NCI-H1694 treated with DMSO at 0.1 percent for 48 hours (cell line): ENCODE data around the gene COL1A1.

ENCODE experiments used
- DNase-seq: peaks from one replicate; lab custom pipeline; 2025; lab: John Stamatoyannopoulos, UW

Gene COL1A1

DNA sequence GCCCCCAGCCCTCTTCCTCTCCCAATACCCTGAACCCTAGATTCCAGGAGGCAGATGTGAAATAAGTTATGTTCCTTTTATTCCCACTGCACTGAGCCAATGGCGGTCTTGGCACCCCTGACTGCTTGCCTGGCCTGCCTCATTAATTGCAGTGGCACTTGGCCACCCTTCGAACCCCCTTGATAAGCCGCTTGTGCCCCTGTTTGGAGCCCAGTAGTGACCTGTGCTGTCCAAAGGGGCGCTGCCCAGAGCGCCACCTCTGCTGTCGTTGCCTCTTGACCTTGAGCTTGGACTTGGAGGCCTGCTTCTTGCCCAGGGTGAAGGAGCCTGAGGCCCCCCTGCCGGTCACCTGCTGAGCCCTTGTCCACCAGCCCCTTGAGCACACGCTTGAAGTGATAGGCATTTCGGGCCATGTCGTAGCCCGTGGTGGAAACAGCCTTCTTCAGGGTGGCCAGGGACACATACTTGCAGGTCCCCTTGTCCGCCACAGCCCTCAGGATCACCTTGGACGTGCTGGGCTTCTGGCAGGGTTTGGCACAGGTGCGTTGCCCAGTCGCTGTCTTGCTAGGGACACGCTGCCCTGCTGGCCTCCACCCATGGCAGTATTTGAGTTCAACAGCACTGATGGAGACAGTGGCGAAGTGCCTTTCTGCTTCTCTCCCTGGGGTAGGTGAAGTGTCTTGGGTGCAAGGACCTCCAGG is 29.9 kb downstream of the COL1A1 start:
- no peak for DNase-seq

DNA sequence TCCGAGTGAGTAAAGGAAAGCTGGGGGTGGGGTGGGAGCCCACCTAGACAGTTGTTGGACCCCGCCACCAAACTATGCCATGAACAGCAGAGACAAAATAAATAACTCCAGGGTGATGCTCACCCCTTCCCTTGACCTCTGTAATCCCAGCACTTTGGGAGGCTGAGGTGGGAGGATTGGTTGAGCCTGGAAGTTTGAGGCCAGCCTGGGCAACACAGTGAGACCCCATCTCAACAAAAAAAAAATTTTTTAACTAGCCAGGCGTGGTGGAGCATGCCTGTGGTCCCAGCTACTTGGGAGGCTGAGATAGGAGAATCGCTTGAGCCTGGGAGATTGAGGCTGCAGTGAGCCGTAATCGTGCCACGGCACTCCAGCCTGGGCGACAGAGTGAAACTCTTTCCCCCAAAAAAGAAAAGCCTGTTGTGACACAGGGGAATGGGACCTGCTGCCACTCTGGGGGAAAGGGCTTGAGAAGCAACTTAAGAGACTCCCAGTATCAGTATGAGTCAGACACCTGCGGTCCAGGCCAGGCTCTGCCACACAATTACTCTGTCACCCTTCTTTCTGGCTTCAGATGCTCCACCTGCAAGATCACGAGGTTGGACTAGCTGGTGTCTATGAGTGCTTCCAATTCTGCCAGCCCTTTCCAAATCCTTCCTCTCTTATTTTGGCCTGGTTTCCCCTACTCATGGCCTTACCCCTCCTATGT is 30.6 kb downstream of the COL1A1 start:
- DNase-seq: no peak

DNA sequence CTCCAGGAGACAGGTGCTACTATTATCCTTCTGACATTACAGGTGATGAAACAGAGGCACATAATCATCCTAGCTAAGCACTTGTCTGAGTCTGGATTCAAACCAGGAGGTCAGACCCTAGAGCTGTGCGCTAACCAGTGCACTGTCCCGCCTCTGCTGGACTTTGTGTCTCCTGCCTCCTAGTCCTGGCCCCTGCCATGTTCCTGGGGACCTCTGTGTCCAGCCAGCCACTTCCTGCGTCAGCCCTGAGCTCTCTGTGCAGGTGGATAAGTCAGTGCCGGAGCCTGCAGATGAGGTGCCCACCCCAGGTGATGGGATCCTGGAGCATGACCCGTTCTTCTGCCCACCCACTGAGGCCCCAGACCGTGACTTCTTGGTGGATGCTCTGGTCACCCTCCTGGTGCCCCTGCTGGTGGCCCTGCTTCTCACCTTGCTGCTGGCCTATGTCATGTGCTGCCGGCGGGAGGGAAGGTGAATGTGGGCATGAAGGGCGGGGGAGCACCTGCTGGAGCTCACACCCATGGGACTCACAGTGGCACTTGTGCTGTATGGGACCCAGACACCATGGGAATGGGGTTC is 31.5 kb downstream of the COL1A1 start:
- DNase-seq: no peak

DNA sequence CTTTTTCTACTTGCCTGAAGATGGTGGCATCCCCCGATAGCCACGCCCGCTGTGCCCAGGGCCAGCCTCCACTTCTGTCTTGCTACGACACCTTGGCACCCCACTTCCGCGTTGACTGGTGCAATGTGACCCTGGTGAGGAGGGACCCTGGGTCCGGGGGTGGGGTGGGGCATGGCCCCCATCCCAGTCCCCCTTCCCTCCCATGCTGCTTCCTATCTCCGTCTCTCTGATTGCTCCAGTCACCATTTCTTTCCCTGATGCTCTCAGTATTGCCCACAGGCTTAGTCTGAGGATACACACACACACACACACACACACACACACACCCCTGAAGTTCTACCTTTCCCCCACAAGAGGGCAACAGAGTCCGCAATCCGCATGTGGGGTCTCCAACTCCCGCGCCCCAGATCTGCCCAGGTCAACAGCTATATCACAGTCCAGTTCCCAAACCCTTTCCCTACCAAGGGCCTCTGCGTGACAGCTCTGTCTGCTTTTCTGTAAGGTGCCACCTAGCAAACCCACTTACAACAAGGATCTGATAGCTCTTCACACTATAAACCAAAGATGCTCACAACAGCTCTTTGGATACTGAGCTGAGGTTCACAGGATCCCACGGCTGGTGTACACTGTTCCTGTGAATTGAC is 32.2 kb downstream of the COL1A1 start:
- DNase-seq: peak; percentile 65

DNA sequence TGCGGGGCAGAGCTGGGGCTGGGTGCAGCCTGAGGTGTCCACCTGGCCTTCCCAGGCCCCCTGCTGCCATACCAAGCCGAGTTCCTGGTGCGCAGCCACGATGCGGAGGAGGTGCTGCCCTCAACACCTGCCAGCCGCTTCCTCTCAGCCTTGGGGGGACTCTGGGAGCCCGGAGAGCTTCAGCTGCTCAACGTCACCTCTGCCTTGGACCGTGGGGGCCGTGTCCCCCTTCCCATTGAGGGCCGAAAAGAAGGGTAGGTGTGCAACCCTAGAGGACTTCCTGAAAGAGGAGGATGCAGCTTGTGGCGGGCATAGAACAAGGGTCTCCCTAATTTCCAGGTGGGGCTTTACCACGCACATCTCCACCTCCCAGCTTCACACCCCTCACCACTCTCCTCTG is 33.1 kb downstream of the COL1A1 start:
- DNase-seq: no peak

DNA sequence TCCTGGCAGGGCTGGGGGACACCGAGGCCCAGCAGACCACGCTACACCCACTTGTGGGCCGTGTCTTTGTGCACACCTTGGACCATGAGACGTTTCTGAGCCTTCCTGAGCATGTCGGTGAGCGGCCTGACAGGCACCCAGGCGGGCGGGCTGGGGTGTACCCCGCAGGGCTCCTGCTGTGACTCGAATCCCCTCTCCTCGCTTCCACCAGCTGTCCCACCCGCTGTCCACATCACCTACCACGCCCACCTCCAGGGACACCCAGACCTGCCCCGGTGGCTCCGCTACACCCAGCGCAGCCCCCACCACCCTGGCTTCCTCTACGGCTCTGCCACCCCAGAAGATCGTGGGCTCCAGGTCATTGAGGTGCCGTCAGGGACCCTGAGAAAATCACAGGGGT is 34.1 kb downstream of the COL1A1 start:
- no peak for DNase-seq

DNA sequence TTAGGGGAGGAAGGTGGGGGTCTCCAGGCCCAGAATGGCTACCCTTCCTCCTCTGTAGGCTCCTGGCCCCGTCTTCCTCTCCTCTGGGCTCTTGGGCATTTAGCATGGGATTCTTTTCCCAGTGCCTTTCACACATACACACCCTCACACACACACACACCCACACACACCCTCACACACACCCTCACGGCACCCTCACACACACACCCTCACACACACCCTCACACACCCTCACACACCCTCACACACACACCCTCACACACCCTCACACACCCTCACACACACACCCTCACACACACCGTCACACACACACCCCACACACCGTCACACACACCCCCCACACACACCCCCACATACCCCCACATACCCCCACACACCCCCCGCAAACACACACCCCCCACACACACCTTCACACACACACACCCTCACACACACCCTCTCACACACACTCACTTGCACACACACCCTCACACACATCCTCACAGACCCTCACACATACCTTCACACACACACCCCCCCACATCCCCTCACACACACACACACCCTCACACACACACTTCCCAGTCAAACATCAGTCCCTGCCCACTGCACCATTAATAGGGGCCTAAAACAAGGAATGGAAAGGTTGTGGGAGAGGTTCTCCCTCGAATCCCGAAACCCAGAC is 34.8 kb downstream of the COL1A1 start:
- no peak for DNase-seq

DNA sequence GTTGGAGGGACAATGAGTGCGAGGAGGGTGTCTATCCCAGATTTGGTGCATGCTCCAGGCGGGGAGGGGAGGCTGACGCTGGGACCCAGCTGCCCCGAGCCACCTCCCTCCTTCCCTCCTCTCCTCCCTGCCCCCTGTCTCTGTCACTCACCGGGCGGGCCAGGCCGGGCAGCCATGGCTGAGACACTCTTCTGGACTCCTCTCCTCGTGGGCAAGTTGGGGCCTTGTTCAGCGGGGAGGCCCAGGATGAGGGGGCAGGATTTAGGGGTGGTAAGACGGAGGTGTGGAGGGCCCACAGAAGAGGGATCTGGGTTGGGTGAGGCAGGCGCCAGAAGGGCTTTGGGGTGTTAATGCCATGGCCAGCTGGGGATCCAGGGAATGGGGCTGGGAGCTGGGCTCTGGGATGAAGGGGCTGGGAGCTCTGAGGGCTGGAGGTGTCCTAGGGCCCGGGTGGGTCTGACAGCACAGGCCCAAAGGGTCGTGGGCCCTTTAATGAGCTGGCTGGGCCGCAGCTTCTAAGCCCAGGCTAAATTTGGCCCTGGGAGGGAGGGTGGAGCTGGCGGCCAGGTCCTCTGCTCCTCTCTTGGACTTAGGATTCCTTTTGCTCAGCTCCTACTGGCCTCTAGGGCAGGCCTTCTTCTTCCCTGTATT is 35.4 kb downstream of the COL1A1 start, which contains the start of gene SGCA:
SGCA (plus strand) TSS at position 139 of the 651 bp plus-strand sequence; CDS start at position 175, 36 bp downstream.
- DNase-seq: no peak

DNA sequence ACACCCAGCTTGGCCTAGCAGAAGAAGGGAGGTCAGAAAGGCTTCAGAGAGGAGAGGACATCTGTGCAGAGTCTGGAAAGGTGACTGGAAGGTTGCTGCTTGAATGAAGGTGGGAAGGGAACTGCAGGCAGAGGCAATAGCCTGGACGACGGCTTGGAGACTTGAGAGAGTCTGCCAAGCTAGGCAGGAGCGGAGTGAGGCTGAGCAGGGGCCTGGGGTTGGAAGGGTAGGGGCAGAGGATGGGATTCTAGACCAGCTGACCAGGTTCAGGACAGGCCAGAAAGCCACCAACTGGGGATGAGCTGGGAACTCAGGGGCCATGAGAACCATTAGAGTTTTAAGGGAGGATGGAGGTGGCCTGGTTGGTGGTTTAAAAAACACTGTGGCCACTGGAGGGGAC is 36.0 kb downstream of the COL1A1 start:
- no peak for DNase-seq

DNA sequence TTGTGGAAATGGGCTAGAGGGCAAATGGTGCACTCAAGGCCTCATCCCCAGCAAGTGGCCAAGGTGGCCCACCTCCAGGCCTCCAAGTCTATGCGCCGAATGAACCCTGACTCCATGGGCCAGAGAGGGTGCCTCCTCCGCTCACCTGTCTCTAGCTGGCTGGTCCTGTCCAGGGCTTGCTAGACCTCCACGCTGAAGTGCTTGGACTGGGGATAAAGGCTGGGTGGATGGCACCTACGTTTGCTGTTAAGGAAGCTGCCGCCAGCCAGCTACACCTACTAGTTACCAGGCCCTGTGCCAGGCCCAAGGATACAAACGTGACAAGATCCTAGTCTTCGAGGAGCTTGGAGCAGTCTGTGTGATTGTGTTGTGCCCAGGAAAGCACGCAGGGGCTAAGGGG is 36.4 kb downstream of the COL1A1 start:
- no peak for DNase-seq

DNA sequence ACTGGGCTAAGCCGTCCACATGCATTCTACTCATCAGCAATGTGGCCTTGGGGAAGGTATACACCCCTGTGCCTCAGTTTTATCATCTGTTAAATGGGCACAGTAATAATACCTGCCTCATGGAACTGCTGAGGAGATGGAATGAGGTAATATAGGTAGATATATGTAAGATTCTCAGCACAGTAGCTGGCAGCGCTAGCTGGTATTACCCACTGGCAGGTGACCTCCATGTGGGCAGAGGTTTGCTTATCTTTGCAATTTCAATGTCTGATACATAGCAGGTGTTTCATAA is 36.8 kb downstream of the COL1A1 start:
- DNase-seq: no peak

DNA sequence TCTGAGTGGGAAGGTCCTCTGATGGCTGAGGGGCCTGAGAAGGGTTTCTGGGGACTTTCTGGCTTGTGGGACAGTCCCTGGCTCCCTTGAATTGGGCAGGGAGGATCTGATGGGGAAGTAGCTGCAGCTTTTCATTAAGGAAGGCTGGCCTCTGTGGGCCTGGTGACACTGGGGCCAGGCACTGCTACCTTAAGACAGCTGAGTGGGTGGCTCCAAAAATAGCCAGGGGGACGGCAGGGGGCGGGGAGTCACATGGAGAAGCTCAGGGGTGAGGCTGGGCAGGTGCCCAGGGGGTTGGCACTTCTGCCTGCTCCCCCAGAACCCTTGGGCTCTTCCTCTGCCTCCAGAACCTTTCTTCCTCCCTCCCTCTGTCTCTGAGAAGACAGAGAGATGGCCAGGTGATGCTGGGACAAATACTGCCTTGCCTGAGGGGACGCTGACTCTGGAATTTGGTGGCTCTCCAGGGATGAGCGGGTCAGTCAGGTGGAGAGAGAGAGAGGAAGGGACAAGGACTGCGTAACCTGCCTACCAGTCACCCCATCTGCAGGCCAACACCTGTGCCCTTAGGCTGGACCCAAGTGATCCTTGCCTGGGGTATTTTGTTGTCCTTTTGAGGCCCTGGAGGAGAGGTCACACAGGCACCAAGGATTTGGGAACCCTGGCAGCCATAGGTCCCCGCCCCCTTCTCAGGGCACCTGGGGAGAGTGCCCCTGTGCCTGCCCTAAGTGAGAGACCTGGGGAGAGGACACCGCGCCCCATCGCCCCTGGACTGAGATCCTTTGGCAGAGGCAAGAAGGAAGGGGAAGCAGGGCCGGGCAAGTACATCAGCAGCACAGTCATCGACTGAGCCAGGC is 37.4 kb downstream of the COL1A1 start:
- DNase-seq: no peak

DNA sequence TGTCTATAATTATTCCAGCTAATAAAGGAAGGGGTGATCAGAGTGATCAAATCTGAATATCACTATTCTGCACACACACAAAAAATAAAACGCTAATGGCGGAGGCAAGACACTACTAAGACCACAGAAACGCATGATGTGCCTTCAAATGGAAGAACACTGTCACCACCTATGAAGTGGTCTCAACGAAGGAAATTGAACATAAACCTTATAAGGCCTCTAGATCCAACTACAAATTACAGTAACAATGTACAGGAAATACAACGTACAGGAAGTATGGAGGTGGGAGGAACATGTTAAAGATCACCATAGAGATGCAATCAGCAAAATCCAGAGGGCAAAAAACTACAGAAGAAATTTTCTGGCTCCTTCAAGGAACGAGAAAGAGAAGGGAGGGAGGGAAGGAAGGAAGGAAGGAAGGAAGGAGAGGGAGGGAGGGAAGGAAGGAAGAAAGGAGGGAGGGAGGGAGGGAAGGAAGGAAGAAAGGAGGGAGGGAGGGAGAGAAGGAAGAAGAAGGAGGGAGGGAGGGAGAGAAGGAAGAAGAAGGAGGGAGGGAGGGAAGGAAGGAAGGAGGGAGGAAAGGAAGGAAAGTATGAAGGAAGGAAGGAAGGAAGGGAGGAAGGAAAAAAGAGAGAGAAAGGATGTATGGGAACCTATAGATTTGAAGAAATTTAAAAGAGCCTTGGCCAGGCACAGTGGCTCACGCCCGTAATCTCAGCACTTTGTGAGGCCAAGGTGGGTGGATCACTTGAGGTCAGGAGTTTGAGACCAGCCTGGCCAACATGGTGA is 38.8 kb downstream of the COL1A1 start:
- no peak for DNase-seq

DNA sequence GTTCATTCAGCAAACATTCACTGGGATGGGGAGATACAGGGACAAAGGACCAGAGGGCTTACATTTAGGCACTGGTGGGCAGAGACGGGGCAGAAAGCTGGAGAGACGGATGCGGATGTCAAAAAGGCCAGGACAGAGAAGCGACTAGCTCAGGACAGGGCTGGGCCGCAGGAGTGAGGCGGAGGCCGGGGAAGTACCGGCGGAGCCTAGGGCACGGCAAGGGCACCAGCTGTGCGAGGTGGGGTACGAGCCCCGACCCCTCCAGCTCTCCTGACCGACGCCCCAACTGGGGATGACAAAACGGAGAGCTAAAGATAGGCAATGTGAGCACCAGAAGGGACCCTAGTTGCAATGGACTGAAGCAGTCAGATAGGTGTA is 39.5 kb downstream of the COL1A1 start:
- DNase-seq: no peak

DNA sequence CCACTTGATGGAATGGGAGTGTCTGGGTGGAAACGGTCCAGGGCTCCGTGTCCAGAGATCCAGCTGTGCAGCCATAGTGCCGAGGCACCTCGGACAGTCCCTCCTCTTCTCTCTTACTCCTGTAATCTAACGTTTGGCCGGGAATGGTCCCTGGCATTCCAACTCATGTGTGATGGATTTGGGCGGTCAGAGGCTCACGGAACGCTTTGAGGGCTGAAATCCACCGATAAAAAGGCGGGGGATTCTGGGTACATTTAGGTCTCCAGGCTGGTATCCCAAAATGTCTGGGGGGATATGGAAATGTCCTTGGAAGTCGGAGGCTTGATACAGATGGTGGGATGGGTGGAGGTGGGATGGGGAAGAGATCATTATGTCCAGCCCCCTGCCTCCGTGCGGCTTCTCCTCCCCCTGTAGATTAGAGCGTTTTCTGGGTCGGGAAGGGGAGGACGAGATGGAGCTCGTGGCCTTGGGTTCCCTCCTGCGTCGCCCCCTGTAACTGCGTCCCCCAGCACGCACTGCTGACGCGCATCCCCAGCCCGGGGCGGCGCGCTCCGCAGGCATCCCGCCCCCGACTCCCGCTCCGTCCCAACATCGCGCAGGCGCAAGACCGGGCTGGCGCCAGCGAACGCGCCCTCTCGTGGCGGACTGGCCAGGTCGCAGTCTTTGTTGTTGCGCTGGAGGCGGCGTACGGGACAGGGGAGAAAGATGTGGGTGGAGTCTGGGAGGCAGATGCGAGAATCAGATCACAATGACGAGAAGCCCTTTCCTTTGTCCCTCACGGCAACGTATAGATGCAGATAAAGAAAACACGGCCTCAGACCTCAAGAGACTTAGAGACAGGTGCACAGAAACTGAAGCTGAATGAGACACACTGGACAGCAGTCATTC is 40.2 kb downstream of the COL1A1 start:
- peak; percentile 90 for DNase-seq

DNA sequence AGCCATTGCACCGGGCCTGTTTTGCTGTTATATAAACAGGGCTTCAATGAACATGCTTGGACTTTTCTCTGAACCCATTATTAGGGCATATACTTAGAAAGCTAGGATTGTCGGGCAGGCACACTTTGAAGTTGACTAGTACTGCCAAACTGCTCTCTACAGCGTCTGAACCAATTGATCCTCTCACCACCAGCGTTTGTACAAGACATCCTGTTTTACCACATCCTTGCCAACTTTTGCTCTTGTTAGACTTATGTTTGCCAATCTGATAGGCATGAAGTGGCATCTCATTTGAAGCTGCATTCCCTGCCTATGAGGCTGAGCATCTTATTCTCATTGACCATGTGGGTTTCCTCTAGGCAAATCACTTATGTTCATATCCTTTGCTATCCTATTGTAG is 43.5 kb downstream of the COL1A1 start:
- DNase-seq: no peak

DNA sequence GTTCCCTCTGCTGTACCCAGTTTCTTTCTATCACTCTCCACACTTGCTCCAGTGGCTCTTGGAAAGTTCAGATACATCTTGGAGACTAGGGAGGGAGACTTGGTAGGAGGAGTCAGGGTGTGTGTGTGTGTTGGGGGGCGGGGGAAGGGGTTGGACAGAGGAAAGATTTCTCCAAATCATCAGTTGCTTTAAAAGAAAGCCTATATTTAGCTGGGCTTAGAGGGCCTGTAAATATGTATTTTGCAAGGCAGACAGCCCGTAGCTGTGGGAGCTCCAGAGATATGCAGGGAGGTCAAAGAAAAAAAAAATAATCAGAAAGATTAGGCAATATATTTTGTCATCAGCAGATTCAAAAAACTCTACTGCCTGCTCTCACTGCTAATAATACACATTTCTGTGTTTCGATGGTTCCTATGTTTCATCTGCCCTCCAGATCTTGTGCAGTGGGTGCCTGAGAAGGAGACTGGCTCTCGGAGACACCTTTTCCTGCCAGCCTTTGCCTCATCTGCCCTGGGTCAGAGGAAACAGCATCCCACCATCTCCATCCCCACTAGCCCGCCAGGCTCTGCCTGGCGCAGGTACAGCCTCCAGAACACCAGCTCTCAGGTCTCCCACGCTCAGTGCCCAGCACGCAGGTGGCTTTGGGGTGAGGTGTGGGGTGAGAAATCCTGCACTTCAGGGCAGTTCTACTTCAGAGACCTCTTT is 46.2 kb downstream of the COL1A1 start:
- DNase-seq: no peak

DNA sequence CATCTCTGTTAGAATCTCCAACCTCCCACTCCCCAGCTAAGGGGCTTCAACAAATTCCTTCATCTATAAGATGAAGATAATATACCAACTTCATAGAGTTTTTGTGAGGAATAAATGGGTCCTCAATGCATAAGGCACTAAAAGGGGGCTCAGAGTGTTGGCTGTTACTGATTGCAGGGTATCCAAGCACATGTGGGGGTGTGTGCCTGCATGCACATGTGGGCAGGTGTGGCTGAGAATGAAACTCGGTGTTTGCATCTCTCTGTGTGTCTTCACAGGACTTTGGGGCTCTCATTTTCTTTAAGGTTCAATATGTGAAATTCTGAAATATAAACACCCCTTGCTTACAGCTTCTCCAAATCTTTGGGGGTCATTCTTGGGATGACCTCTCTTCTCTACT is 46.8 kb downstream of the COL1A1 start:
- DNase-seq: no peak
